Testis (tissue), 2 donors: ENCODE measurements around the gene NPEPPS.
"Not testable (repeated sequence)": the region's sequence is repeated elsewhere in the genome, so short reads cannot be mapped to it uniquely, and the experiment has no call there.

Experiments
- CTCF ChIP-seq, 3 experiments: fragments of 450-650 bp in 2 of 3; fragments of 200-600 bp in 1 of 3; sonication (generic) in 1 of 3; IDR thresholded peaks; one replicate each; pipeline ENCODE4 v1.5.1; 2016 to 2019; ENCODE audit warnings: antibody characterized with exemption in 3 of 3, mild to moderate bottlenecking in 2 of 3, moderate library complexity in 1 of 3
- POLR2A ChIP-seq: fragments of 450-650 bp; IDR thresholded peaks from one replicate; pipeline ENCODE4 v1.6.1; 2017; ENCODE audit warnings: antibody characterized with exemption, mild to moderate bottlenecking, moderate library complexity

GRCh38 chr17:47560517-47561043 is 29.7 kb downstream of the NPEPPS start:
- not testable (repeated sequence) for TF ChIP-seq CTCF (IDR thresholded peaks at IDR 0.05); POLR2A
